KMS-11 (cell line): ENCODE data around the gene AGAP2.

Source experiments
- H2AFZ ChIP-seq: fragments of 200-600 bp; sonication (generic); 2 replicates; pipeline ENCODE4 v1.6.1; 2016; ENCODE audit warnings: antibody characterized with exemption, mixed run types, low read depth
- H3K27ac ChIP-seq: fragments of 200-600 bp; sonication (generic); 2 replicates; pipeline ENCODE4 v1.6.1; 2016; ENCODE audit warnings: mild to moderate bottlenecking, mixed run types
- H3K27me3 ChIP-seq: fragments of 200-600 bp; sonication (generic); 2 replicates; pipeline ENCODE4 v1.6.1; 2017; ENCODE audit warnings: mild to moderate bottlenecking, low read depth, mixed run types, moderate library complexity; ENCODE audit not compliant: insufficient read depth
- H3K36me3 ChIP-seq: fragments of 200-600 bp; sonication (generic); 2 replicates; pipeline ENCODE4 v1.6.1; 2017; ENCODE audit warnings: mild to moderate bottlenecking, mixed run types; ENCODE audit not compliant: insufficient read depth
- H3K4me1 ChIP-seq: fragments of 200-600 bp; sonication (generic); 2 replicates; pipeline ENCODE4 v1.6.1; 2016; ENCODE audit warnings: mild to moderate bottlenecking, low read depth, mixed run types; ENCODE audit not compliant: poor library complexity, severe bottlenecking
- H3K4me2 ChIP-seq: fragments of 200-600 bp; sonication (generic); 2 replicates; pipeline ENCODE4 v1.7.0; 2016; ENCODE audit warnings: mild to moderate bottlenecking, mixed run types
- H3K4me3 ChIP-seq: fragments of 200-600 bp; sonication (generic); IDR thresholded peaks from 2 replicates; pipeline ENCODE4 v1.6.1; 2017; ENCODE audit warnings: low read depth, low read length, mixed read lengths; ENCODE audit not compliant: insufficient read depth
- H3K79me2 ChIP-seq: fragments of 200-600 bp; sonication (generic); 2 replicates; pipeline ENCODE4 v1.6.1; 2016; ENCODE audit warnings: low read depth, mixed run types; ENCODE audit not compliant: insufficient read depth
- H3K9ac ChIP-seq: fragments of 200-600 bp; sonication (generic); 2 replicates; pipeline ENCODE4 v1.6.1; 2016; ENCODE audit warnings: mild to moderate bottlenecking, mixed run types
- H4K20me1 ChIP-seq: fragments of 200-600 bp; sonication (generic); 2 replicates; pipeline ENCODE4 v1.6.1; 2016; ENCODE audit warnings: mild to moderate bottlenecking, mixed run types; ENCODE audit not compliant: insufficient read depth
- CTCF ChIP-seq: fragments of 200-600 bp; sonication (generic); conservative IDR thresholded peaks from 2 replicates; pipeline ENCODE4 v1.6.1; 2017; ENCODE audit warnings: low read depth, mild to moderate bottlenecking, antibody characterized with exemption, low read length, moderate library complexity, mixed read lengths

AGAP2 gene

GRCh38 chr12:57767876-57768275 lies 29.3 kb upstream of the AGAP2 start:
- Histone ChIP-seq H3K36me3 (no peaks in the 10 kb centered on the region; the same call in 1 of the 2 replicates), H3K27me3 (peaks cover 18% of the 10 kb centered on the region), H2AFZ (no peak overlapping the region), H3K4me1 (peaks cover 18% of the 10 kb centered on the region), H3K27ac (no peak overlapping the region), H4K20me1 (no peaks in the 10 kb centered on the region), H3K9ac (no peak overlapping the region), H3K79me2 (peaks cover 9% of the 10 kb centered on the region; the same call in 1 of the 2 replicates), H3K4me2 (no peak overlapping the region), H3K4me3 (no peak overlapping the region)
- no peak for TF ChIP-seq CTCF

DNA sequence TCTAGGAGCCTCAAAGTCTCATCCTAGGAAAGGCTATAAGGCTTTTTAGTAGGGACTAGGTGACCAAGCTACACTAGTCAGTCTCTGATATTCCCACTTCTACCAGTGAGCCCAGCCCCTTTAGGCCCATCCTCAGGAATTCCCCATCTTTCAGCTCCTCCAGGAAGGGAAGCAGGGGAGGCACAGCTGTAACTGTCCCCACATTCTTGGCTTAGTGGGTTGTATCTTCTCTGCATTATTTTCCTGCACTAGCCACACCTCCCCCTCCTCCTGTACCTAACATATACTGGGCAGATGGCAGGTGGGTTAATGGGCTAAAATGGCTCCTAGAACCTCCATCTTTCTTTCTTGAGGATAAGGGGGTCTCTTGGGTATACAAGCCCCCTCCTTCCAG lies 28.8 kb upstream of the AGAP2 start:
- Histone ChIP-seq H3K27me3 (peaks cover 18% of the 10 kb centered on the region), H3K36me3 (no peaks in the 10 kb centered on the region; the same call in 1 of the 2 replicates), H3K9ac (no peak overlapping the region), H3K27ac (no peak overlapping the region), H3K4me1 (peaks cover 18% of the 10 kb centered on the region), H3K79me2 (peaks cover 9% of the 10 kb centered on the region; the same call in 1 of the 2 replicates), H2AFZ (no peak overlapping the region), H3K4me2 (no peak overlapping the region), H3K4me3 (no peak overlapping the region), H4K20me1 (no peaks in the 10 kb centered on the region)
- no peak for TF ChIP-seq CTCF

DNA sequence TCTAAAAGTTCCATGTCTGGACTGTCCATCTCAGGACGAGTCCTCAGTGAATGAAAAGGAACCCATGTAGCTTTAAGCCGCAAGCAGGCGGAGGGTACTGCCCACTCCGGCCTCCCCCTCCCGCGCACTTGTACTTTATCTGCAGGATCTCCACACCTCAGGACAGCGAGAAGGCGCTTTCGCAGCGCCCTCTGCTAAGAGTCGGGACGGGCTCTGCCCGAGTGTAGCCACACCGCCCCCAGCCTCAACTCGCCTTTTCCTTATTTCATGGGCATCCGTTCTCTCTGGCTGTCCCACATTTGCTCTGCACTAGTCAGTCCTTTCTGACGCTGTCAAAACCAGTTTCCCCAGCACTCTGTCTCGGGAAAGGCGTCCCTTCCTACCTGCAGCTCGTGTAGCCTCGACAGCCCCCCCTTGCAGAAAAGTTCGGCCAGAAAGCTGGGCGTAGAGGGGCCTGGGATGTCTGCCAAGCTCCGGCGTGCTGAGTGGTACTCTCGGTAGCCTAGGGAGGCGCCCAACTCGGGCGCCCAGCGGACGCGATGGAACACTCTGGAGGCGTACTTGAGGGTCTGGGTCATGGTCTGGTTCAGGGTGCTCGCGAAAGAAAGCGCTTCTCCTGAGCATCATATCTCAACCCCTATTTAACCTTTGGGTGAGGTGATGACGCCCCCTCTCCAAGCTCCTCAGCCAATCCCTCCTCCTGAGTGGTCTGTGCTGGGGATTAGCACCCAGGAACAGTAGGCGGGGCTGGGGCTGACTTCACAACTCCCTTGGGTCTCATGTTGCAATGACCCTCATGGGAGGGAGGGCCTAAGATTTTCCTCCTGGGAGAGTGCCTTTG lies 28.1 kb upstream of the AGAP2 start, which contains the start of gene CYP27B1:
Gene CYP27B1 (minus strand): TSS at position 615 of the 841 bp plus-strand sequence. CDS start 37 bp downstream, at position 578.
- Histone ChIP-seq H2AFZ (no peak within 1 kb of the TSS), H3K9ac (no peak within 1 kb of the TSS), H3K4me2 (no peak within 1 kb of the TSS; the same call in 1 of the 2 replicates), H3K27ac (no peak within 1 kb of the TSS), H3K4me1 (peaks cover 18% of the 10 kb centered on the region), H3K27me3 (peaks cover 18% of the 10 kb centered on the region), H3K4me3 (no peak within 1 kb of the TSS), H4K20me1 (no peaks in the 10 kb centered on the region), H3K79me2 (peaks cover 9% of the 10 kb centered on the region; the same call in 1 of the 2 replicates), H3K36me3 (no peaks in the 10 kb centered on the region; the same call in 1 of the 2 replicates)
- TF ChIP-seq CTCF = no peak

GRCh38 chr12:57765698-57766463 lies 27.3 kb upstream of the AGAP2 start:
- Histone ChIP-seq H3K36me3 (no peaks in the 10 kb centered on the region; the same call in 1 of the 2 replicates), H3K9ac (peak overlapping the region; percentile 55; the same call in 1 of the 2 replicates), H2AFZ (peak overlapping the region; percentile 83), H3K27me3 (peaks cover 18% of the 10 kb centered on the region), H3K27ac (no peak overlapping the region), H3K4me2 (peak overlapping the region; percentile 73), H4K20me1 (no peaks in the 10 kb centered on the region), H3K79me2 (peaks cover 6% of the 10 kb centered on the region; the same call in 1 of the 2 replicates), H3K4me3 (no peak overlapping the region), H3K4me1 (peaks cover 13% of the 10 kb centered on the region)
- no peak for TF ChIP-seq CTCF
